GM12878 (cell line): ENCODE measurements around the gene SYNGR1. TPM values are rescaled to one million over a fixed set of nuclear protein-coding genes. Genes with fewer than 3 reads are reported as not detected.

Experiments
- ATAC-seq: fragments of 200-7000 bp; cut with Tn5 transposase; 3 replicates; pipeline ENCODE4 v1.9.1; 2020; ENCODE audit warnings: mild to moderate bottlenecking, moderate library complexity
- BruUV-seq: library from RNA; stranded (reverse); fragments of 400-500 nt; replicated peaks from 2 replicates; lab custom pipeline; 2021; lab: Mats Ljungman, UMichigan
- CTCF ChIA-PET: fragments of 300-600 bp; sonication (Branson Sonifier 250); formaldehyde crosslinking; extraction: SDS; loops from one replicate; lab custom pipeline; 2021; ENCODE audit warnings: inconsistent platforms; lab: Yijun Ruan, JAX
- POLR2A ChIA-PET: fragments of 350-600 bp; formaldehyde crosslinking; extraction: SDS; loops from one replicate; lab custom pipeline; 2021; ENCODE audit warnings: inconsistent platforms; lab: Charles Lee
- RAD21 ChIA-PET: fragments of 300-600 bp; sonication (Branson Sonifier 250); formaldehyde crosslinking; loops from one replicate; lab custom pipeline; 2023; ENCODE audit warnings: antibody characterized with exemption; ENCODE audit not compliant: unreplicated experiment; lab: Charles Lee
- SMC1A ChIA-PET: fragments of 300-600 bp; sonication (Branson Sonifier 250); formaldehyde crosslinking; loops from one replicate; lab custom pipeline; 2023; ENCODE audit not compliant: unreplicated experiment, uncharacterized antibody; lab: Charles Lee
- DNase-seq: peaks from one replicate; pipeline ENCODE4 v3.0.0-alpha.2; 2011; ENCODE audit warnings: low read depth, low spot score
- FAIRE-seq: peaks from 3 replicates; lab custom pipeline; 2011; peaks lifted over from hg19 to GRCh38; lab: Jason Lieb, UNC
- H2AFZ ChIP-seq: 2 replicates; pipeline ENCODE4 v1.6.0; 2011; ENCODE audit warnings: low read depth, low read length, control low read depth; ENCODE audit not compliant: control insufficient read depth
- H3K27ac ChIP-seq: 2 replicates; pipeline ENCODE4 v1.5.1; 2011; ENCODE audit warnings: control low read depth; ENCODE audit not compliant: control insufficient read depth, insufficient read depth
- H3K27me3 ChIP-seq, 2 experiments: replicated peaks in 1 of 2; 2 replicates each; pipeline versions ENCODE4 v1.6.0 to v1.6.1; 2011; ENCODE audit warnings: low read length in 1 of 2; ENCODE audit not compliant: control insufficient read depth in 2 of 2, insufficient read depth in 2 of 2
- H3K36me3 ChIP-seq, 2 experiments: 2 replicates each; pipeline ENCODE4 v1.5.1; 2011; ENCODE audit warnings: low read length in 1 of 2; ENCODE audit not compliant: control insufficient read depth in 2 of 2, insufficient read depth in 2 of 2
- H3K4me1 ChIP-seq: 2 replicates; pipeline ENCODE4 v1.6.1; 2011; ENCODE audit warnings: mild to moderate bottlenecking, low read length, moderate library complexity, mixed read lengths; ENCODE audit not compliant: control insufficient read depth, insufficient read depth
- H3K4me2 ChIP-seq: 2 replicates; pipeline ENCODE4 v1.6.0; 2011; ENCODE audit warnings: control low read depth; ENCODE audit not compliant: control insufficient read depth, insufficient read depth
- H3K4me3 ChIP-seq: fragments of 200-600 bp; sonication (generic); 2 replicates; pipeline ENCODE4 v1.5.1; 2016
- H3K79me2 ChIP-seq: 2 replicates; pipeline ENCODE4 v1.6.0; 2011; ENCODE audit warnings: low read length; ENCODE audit not compliant: control insufficient read depth, insufficient read depth
- H3K9ac ChIP-seq: 2 replicates; pipeline ENCODE4 v1.8.0; 2011; ENCODE audit warnings: low read length, control low read depth, mixed read lengths; ENCODE audit not compliant: control insufficient read depth, insufficient read depth
- H3K9me3 ChIP-seq: replicated peaks from 3 replicates; pipeline ENCODE4 v1.5.1; 2011; ENCODE audit warnings: mild to moderate bottlenecking, low read length; ENCODE audit not compliant: control insufficient read depth, insufficient read depth
- H4K20me1 ChIP-seq: 2 replicates; pipeline ENCODE4 v1.6.0; 2011; ENCODE audit not compliant: control insufficient read depth, insufficient read depth
- DPF2 ChIP-seq: fragments of 450-650 bp; IDR thresholded peaks from 2 replicates; pipeline ENCODE4 v1.6.1; 2017; ENCODE audit warnings: mild to moderate bottlenecking
- ELK1 ChIP-seq: IDR thresholded peaks from 2 replicates; pipeline ENCODE4 v1.6.1; 2012; ENCODE audit warnings: low read depth, low read length, improper control_type of control experiment
- GATAD2B ChIP-seq: fragments of 450-650 bp; conservative IDR thresholded peaks from 2 replicates; pipeline ENCODE4 v1.6.1; 2017; ENCODE audit warnings: low read depth, mild to moderate bottlenecking, moderate library complexity
- HCFC1 ChIP-seq: fragments of 150-350 bp; IDR thresholded peaks from 2 replicates; pipeline ENCODE4 v1.6.1; 2014; ENCODE audit warnings: low read length
- HSF1 ChIP-seq: fragments of 150-350 bp; IDR thresholded peaks from 2 replicates; pipeline ENCODE4 v1.6.1; 2014; ENCODE audit warnings: mild to moderate bottlenecking, low read depth, low read length
- IRF4 ChIP-seq: IDR thresholded peaks from 2 replicates; pipeline ENCODE4 v1.6.1; 2011; ENCODE audit warnings: low read depth, low read length
- JUND ChIP-seq: IDR thresholded peaks from 2 replicates; pipeline ENCODE4 v1.6.1; 2012; ENCODE audit warnings: low read depth, mild to moderate bottlenecking, low read length, improper control_type of control experiment, moderate library complexity
- MEF2B ChIP-seq: fragments of 450-650 bp; IDR thresholded peaks from 2 replicates; pipeline ENCODE4 v1.6.1; 2018; ENCODE audit warnings: mild to moderate bottlenecking, moderate library complexity; ENCODE audit not compliant: partially characterized antibody, poor library complexity, severe bottlenecking
- PAX5 ChIP-seq: IDR thresholded peaks from 2 replicates; pipeline ENCODE4 v1.6.1; 2011; ENCODE audit warnings: low read depth, low read length, borderline replicate concordance
- SIX5 ChIP-seq: IDR thresholded peaks from 2 replicates; pipeline ENCODE4 v1.6.1; 2011; ENCODE audit warnings: mild to moderate bottlenecking, low read depth, low read length, moderate library complexity; ENCODE audit not compliant: severe bottlenecking
- SMAD1 ChIP-seq: fragments of 450-650 bp; IDR thresholded peaks from 2 replicates; pipeline ENCODE4 v1.6.1; 2018; ENCODE audit warnings: mild to moderate bottlenecking, low read depth; ENCODE audit not compliant: partially characterized antibody
- SP1 ChIP-seq: IDR thresholded peaks from one replicate; pipeline ENCODE4 v1.6.1; 2011; ENCODE audit warnings: low read depth, low read length
- SPI1 ChIP-seq: IDR thresholded peaks from 2 replicates; pipeline ENCODE4 v1.6.1; 2011; ENCODE audit warnings: low read depth, mild to moderate bottlenecking, low read length, moderate library complexity, borderline replicate concordance; ENCODE audit not compliant: insufficient read depth
- TARDBP ChIP-seq: IDR thresholded peaks from 2 replicates; pipeline ENCODE4 v1.6.1; 2016; ENCODE audit warnings: borderline replicate concordance
- WGBS: methylation state at CpG from one replicate; pipeline ENCODE4 v1.1.6; 2016; ENCODE audit warnings: low lambda C conversion rate; ENCODE audit not compliant: insufficient replicate concordance, insufficient coverage; ENCODE audit errors: missing lambda C conversion rate; 5-methylcytosine and 5-hydroxymethylcytosine counted together
- in situ Hi-C: fragments of 300-500 bp; cut with MboI; formaldehyde crosslinking; loops from 9 replicates; pipeline ENCODE4 v1.14.3; 2018; ENCODE audit warnings: mixed read lengths
- intact Hi-C: fragments of 100-400 bp; cut with micrococcal nuclease; formaldehyde crosslinking; loops from one replicate; pipeline ENCODE4 v1.14.2; 2022; ENCODE audit not compliant: unreplicated experiment
- polyA plus RNA-seq, 11 experiments: library from polyadenylated mRNA; depleted of rRNA in 4 of 11; unstranded in 6 of 11; stranded (reverse) in 5 of 11; fragments of >200 nt; fragmentation: Nextera tagmentation in 4 of 11; fragmentation: Illumina TruSeq in 1 of 11; extraction: Ambion mirVana in 4 of 11; extraction: Trizol in 1 of 11; gene quantifications; 1 replicate in 1 of 11; 2 replicates in 10 of 11; pipeline versions ENCODE4 v1.2.1 to v1.2.3, GENCODE V29; 2011 to 2016; ENCODE audit warnings: inconsistent platforms in 2 of 11, missing spikeins in 2 of 11, low read depth in 1 of 11
- total RNA-seq, 4 experiments: library from RNA; depleted of rRNA in 3 of 4; stranded (reverse); fragments of >200 nt in 3 of 4; fragmentation: Illumina TruSeq in 1 of 4; extraction: Trizol in 1 of 4; gene quantifications; 2 replicates each; pipeline versions ENCODE4 v1.2.1 to v1.2.3, GENCODE V29; 2013 to 2021

Gene SYNGR1
- total and polyA plus RNA-seq, 10 of the 15 experiments (the other 5 are each of a cell fraction or from before 2014, with no cell fraction given), result 0.87 to 9.2 (median 3.5) TPM

- no peak overlapping the region for H3K27ac ChIP-seq
- H3K27me3 ChIP-seq, result no peaks in the 10 kb centered on the region; a peak in 1 of 4 replicates
- TF ChIP-seq HSF1 (no peak), ELK1 (no peak), JUND (no peak)
- intact Hi-C loops, result no loop called here
- ATAC-seq (no peak), DNase-seq (no peak), FAIRE-seq (no peak)
- H3K4me3 ChIP-seq, result no peak overlapping the region
- POLR2A ChIA-PET, result no interaction called here
- H2AFZ ChIP-seq, result no peak overlapping the region
- SMC1A ChIA-PET, result no interaction called here
- 24% methylated on average over 9 of the region's 9 CpGs for WGBS
- H3K79me2 ChIP-seq, result no peaks in the 10 kb centered on the region
- in situ Hi-C loops, result no loop called here
- peaks cover 1% of the 10 kb centered on the region; the same call in 1 of the 3 replicates for H3K9me3 ChIP-seq
- H4K20me1 ChIP-seq, result no peaks in the 10 kb centered on the region
- RAD21 ChIA-PET, result no interaction called here
- no peaks in the 10 kb centered on the region for H3K4me1 ChIP-seq
- no peak overlapping the region for H3K4me2 ChIP-seq
- no peak overlapping the region for H3K9ac ChIP-seq
- no TSS peak for BruUV-seq
- no peaks in the 10 kb centered on the region for H3K36me3 ChIP-seq
- CTCF ChIA-PET, result no interaction called here
Measured at GRCh38 chr22:39367035-39367434, 17.2 kb downstream of the SYNGR1 start.

GRCh38 chr22:39368461-39368911 is 18.7 kb downstream of the SYNGR1 start:
- ChIA-PET CTCF (no interaction called here), SMC1A (no interaction called here), RAD21 (no interaction called here), POLR2A (no interaction called here)
- no peaks in the 10 kb centered on the region for H3K79me2 ChIP-seq
- no peak overlapping the region for H3K9ac ChIP-seq
- no peaks in the 10 kb centered on the region for H3K36me3 ChIP-seq
- intact Hi-C loops (no loop called here), in situ Hi-C loops (no loop called here)
- no peak overlapping the region for H2AFZ ChIP-seq
- no peaks in the 10 kb centered on the region for H4K20me1 ChIP-seq
- ATAC-seq, result no peak
- peaks cover 1% of the 10 kb centered on the region; the same call in 1 of the 3 replicates for H3K9me3 ChIP-seq
- no peak for FAIRE-seq
- BruUV-seq, result no TSS peak
- no peak for DNase-seq
- no peak overlapping the region for H3K4me2 ChIP-seq
- 55% methylated on average over 9 of the region's 9 CpGs for WGBS
- H3K27me3 ChIP-seq, result no peaks in the 10 kb centered on the region; a peak in 1 of 4 replicates
- H3K4me1 ChIP-seq, result no peaks in the 10 kb centered on the region
- no peak overlapping the region for H3K4me3 ChIP-seq
- H3K27ac ChIP-seq, result no peak overlapping the region
- TF ChIP-seq GATAD2B (no peak), SIX5 (no peak), TARDBP (no peak), MEF2B (no peak), IRF4 (no peak), SPI1 (no peak), SP1 (no peak), DPF2 (no peak), PAX5 (no peak), JUND (no peak), SMAD1 (no peak), HCFC1 (no peak)
